Stomach (tissue), 19 donors: ENCODE measurements around the gene ZCCHC7. TPM values are rescaled to one million over a fixed set of nuclear protein-coding genes. Genes with fewer than 3 reads are reported as not detected.
A peak's percentile ranks its signal among the peaks of the same experiment; 100 is the strongest.
"Not testable (repeated sequence)": the region's sequence is repeated elsewhere in the genome, so short reads cannot be mapped to it uniquely, and the experiment has no call there.

Experiments used
- DNase-seq, 2 donors: peaks; one replicate each; pipeline versions ENCODE4 v3.0.0 to v3.0.0-alpha.2; 2013 to 2019
- H3K27ac ChIP-seq, 5 donors: fragments of 200-600 bp in 4 of 5; sonication (generic) in 4 of 5; one replicate each; pipeline ENCODE4 v1.5.1; 2013 to 2019; ENCODE audit warnings: mild to moderate bottlenecking in 1 of 5, moderate library complexity in 1 of 5
- H3K27me3 ChIP-seq, 3 donors: fragments of 200-600 bp; sonication (generic); one replicate each; pipeline ENCODE4 v1.5.1; 2017 to 2019; ENCODE audit warnings: mixed run types in 1 of 3
- H3K36me3 ChIP-seq, 4 donors: fragments of 200-600 bp; sonication (generic); 1 replicate in 3 of 4; 2 replicates in 1 of 4; pipeline ENCODE4 v1.5.1; 2016 to 2019
- H3K4me1 ChIP-seq, 4 donors: fragments of 200-600 bp; sonication (generic); one replicate each; pipeline ENCODE4 v1.5.1; 2016 to 2019
- H3K4me3 ChIP-seq, 4 donors: fragments of 200-600 bp; sonication (generic) in 3 of 4; one replicate each; pipeline ENCODE4 v1.5.1; 2016 to 2019; ENCODE audit warnings: mild to moderate bottlenecking in 1 of 4
- H3K9me3 ChIP-seq, 4 donors: fragments of 200-600 bp; sonication (generic); one replicate each; pipeline ENCODE4 v1.5.1; 2016 to 2019
- EP300 ChIP-seq: sonication (generic); formaldehyde crosslinking; IDR thresholded peaks from one replicate; pipeline ENCODE4 v1.6.1; 2017; ENCODE audit warnings: antibody characterized with exemption
- POLR2A ChIP-seq, 4 donors: fragments of 450-650 bp; IDR thresholded peaks; one replicate each; pipeline ENCODE4 v1.6.1; 2016; ENCODE audit warnings: antibody characterized with exemption in 4 of 4, control low read depth in 2 of 4, mild to moderate bottlenecking in 1 of 4, moderate library complexity in 1 of 4
- POLR2AphosphoS5 ChIP-seq, 3 donors: sonication (generic); formaldehyde crosslinking; IDR thresholded peaks; one replicate each; pipeline ENCODE4 v1.6.1; 2016; ENCODE audit warnings: antibody characterized with exemption in 3 of 3
- WGBS, 5 donors: extraction: QIAGEN DNeasy Blood & Tissue Kit in 3 of 5; methylation state at CpG; one replicate each; pipeline versions ENCODE4 v1.1.5 to v1.1.7; 2013 to 2018; 5-methylcytosine and 5-hydroxymethylcytosine counted together
- intact Hi-C: fragments of 100-400 bp; cut with DNase I; formaldehyde crosslinking; loops from one replicate; pipeline ENCODE4 v1.15.1; 2023; ENCODE audit warnings: low total_unique reads
- long read RNA-seq, 10 donors: transcript quantifications; one replicate each; lab custom pipeline, GENCODE V29; 2026
- polyA plus RNA-seq, 3 donors: library from polyadenylated mRNA; stranded (reverse); fragments of 200-250 nt; gene quantifications; one replicate each; pipeline ENCODE4 v1.2.3, GENCODE V29; 2013
- total RNA-seq, 5 donors: library from RNA; depleted of rRNA; stranded (reverse); fragments of >200 nt; gene quantifications; one replicate each; pipeline versions ENCODE4 v1.1.0 to v1.2.3, GENCODE V29; 2014 to 2016
- TF ChIP-seq, protein P1 (sequence below), 7 experiments: fragments of 450-650 bp in 4 of 7; fragments of 200-600 bp in 3 of 7; sonication (generic) in 3 of 7; IDR thresholded peaks; one replicate each; pipeline ENCODE4 v1.5.1; 2016 to 2019; ENCODE audit warnings: antibody characterized with exemption in 7 of 7, control low read depth in 2 of 7, mild to moderate bottlenecking in 1 of 7
- donor health status: healthy with polysubstance abuse.
- donor health status: Bipolar disorder and iron deficiency.
- donor health status: healthy.

Gene ZCCHC7
- total RNA-seq (10 to 100 TPM; 11.3 to 67.1 (median 18.4) TPM), polyA plus RNA-seq (10 to 100 TPM in 2 of 3 donors, 1 to 10 TPM in 1; 7.9 to 17.7 (median 10.9) TPM)
- long read RNA-seq, donor 1, partial matches to known transcripts: 0 of 1 reads
- long read RNA-seq, donor 1, other reads (novel, unspliced or antisense): 0 of 1 reads
- long read RNA-seq, donor 2, partial matches to known transcripts: 0 of 2 reads
- long read RNA-seq, donor 2, other reads (novel, unspliced or antisense): 0 of 2 reads
- long read RNA-seq, donor 3: 0 reads
- long read RNA-seq, donor 4: 0 reads
- long read RNA-seq, donor 5, partial matches to known transcripts: 0 of 1 reads
- long read RNA-seq, donor 5, other reads (novel, unspliced or antisense): 0 of 1 reads
- long read RNA-seq, donor 6, transcript ZCCHC7-202 (9 exons, 2,619 nt): major isoform, 5 of 5 reads
- long read RNA-seq, donor 6, partial matches to known transcripts: 0 of 5 reads
- long read RNA-seq, donor 6, other reads (novel, unspliced or antisense): 0 of 5 reads
- long read RNA-seq, donor 7, partial matches to known transcripts: 0 of 4 reads
- long read RNA-seq, donor 7, other reads (novel, unspliced or antisense): 0 of 4 reads
- long read RNA-seq, donor 8, partial matches to known transcripts: 14 of 15 reads
- long read RNA-seq, donor 8, other reads (novel, unspliced or antisense): 0 of 15 reads
- long read RNA-seq, donor 9: 0 reads
- long read RNA-seq, donor 10, partial matches to known transcripts: 0 of 1 reads
- long read RNA-seq, donor 10, other reads (novel, unspliced or antisense): 0 of 1 reads

DNA sequence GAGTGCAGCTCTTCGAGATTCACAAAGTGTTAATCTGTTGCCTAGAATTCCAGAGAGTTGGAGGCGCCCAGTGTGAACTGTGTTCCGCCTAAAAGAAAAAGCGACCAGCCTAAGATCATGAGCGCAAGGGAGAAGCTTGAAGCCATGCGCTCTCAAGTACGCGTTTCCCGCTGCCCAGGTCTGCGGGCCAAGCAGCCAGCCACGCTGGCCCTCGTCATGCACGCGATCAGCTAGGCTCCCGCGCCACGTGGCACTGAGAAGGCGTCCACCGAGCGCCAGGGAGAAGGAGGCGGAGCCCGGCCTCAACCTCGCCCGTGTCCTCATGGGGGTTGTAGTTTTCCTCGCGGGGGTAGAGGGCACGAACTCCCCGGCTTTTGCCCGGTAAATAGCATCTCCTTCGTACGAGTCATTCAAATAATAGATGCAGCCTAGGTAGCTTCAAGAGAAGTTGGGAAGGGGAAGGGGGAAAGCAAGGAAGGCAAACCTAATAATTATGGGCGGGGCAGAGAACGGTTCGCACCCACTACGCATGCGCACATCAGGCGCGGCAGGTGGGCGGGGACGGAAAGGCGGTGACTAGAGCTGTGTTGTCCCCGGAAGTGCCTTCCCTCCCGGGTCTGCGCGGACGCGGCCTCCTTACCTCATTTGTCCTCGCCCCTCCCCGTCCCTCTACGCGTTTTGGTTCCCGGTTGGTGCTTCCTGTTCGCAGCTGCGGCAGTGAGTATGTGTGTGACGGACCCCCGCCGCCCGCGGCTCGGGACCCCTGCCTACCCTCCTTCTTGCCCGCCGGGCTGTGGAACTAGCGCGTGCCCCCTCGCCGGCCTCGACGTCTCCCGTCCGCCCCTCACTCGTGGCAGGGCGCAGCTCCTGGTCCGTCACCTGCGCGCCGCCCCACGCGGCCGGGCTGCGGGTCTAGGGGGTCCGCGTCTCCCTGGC, at the start of gene ZCCHC7:
ZCCHC7 (plus strand) TSS at position 668 of the 936 bp plus-strand sequence.
- peak within 1 kb of the TSS; percentile 82 to 88 (median 85) for H3K4me3 ChIP-seq
- no peaks in the 10 kb centered on the region for H3K36me3 ChIP-seq
- H3K9me3 ChIP-seq: peaks cover 0 to 5% (median 0%) of the 10 kb centered on the region in 4 donors
- TF ChIP-seq, protein P1, sequence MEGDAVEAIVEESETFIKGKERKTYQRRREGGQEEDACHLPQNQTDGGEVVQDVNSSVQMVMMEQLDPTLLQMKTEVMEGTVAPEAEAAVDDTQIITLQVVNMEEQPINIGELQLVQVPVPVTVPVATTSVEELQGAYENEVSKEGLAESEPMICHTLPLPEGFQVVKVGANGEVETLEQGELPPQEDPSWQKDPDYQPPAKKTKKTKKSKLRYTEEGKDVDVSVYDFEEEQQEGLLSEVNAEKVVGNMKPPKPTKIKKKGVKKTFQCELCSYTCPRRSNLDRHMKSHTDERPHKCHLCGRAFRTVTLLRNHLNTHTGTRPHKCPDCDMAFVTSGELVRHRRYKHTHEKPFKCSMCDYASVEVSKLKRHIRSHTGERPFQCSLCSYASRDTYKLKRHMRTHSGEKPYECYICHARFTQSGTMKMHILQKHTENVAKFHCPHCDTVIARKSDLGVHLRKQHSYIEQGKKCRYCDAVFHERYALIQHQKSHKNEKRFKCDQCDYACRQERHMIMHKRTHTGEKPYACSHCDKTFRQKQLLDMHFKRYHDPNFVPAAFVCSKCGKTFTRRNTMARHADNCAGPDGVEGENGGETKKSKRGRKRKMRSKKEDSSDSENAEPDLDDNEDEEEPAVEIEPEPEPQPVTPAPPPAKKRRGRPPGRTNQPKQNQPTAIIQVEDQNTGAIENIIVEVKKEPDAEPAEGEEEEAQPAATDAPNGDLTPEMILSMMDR (IDR thresholded peaks at IDR 0.05): no peak
- TF ChIP-seq POLR2AphosphoS5 (IDR thresholded peaks at IDR 0.05) (peak; percentile 74 to 94 (median 93)), EP300 (no peak), POLR2A (IDR thresholded peaks at IDR 0.05) (peak in 2 of 4 donors; percentile 29 to 59)
- no peaks in the 10 kb centered on the region for H3K27me3 ChIP-seq
- peak; percentile 96 to 98 for DNase-seq
- 3 to 6% (median 4%) methylated on average over 60 to 82 of the region's 82 CpGs for WGBS, 5 donors
- peak within 1 kb of the TSS; percentile 93 to 99 (median 96) for H3K27ac ChIP-seq
- H3K4me1 ChIP-seq: peaks cover 7 to 30% (median 21%) of the 10 kb centered on the region in 4 donors
- intact Hi-C loops: no loop called here

DNA sequence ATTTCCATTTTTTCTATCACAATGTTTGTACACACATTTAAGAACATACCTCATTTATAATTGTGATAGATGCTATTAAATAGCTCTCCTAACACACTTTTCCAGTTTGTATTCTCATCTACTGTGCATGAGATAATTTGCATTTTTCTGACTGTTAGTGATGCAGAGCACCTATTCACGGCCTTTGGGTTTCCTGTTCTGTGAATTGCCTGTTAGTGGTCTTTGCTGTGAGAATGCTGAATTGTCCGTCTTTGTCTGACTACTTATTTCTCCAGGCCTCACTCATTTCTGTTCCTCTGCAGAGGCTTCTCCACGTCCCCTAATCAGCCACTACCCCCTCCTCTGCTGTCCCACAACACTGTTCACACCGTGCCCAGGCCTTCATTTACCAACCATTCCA, 45.6 kb upstream of the ZCCHC7 start:
- H3K27me3 ChIP-seq, H3K36me3 ChIP-seq, H3K9me3 ChIP-seq, intact Hi-C loops, H3K4me3 ChIP-seq, H3K27ac ChIP-seq, DNase-seq, H3K4me1 ChIP-seq: not testable (repeated sequence)
- 60 to 78% (median 74%) methylated on average over 4 of the region's 4 CpGs for WGBS, 5 donors

DNA sequence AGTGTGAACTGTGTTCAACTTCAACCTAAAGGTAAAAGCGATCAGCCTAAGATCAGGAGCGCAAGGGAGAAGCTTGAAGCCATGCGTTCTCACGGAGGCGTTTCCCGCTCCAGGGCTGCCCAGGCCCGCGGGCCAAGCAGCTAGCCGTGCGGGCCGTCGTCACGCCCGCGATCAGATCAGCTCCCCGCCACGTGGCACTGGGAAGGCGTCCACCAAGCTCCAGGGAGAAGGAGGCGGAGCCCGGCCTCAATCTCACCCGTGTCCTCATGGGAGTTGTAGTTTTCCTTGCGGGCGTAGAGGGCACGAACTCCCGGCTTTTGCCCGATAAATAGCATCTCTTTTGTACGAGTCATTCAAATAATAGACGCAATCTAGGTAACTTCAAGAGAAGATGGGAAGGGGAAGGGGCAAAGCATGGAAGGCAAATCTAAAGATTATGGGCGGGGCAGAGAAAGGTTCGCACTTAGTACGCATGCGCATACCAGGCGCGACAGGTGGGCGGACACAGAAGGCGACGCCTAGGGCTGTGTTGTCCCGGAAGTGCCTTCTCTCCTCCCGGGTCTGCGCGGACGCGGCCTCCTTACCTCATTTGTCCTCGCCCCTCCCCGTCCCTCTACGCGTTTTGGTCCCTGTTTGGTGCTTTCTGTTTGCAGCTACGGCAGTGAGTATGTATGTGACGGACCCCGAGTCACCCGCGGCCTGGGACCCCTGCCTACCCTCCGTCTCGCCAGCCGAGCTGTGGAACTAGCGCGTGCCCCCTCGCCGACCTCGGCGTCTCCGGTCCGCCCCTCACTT, 40.8 kb upstream of the ZCCHC7 start:
- peak in 1 of 4 donors; percentile 49 for TF ChIP-seq POLR2A (IDR thresholded peaks at IDR 0.05)
- no peak for TF ChIP-seq EP300
- TF ChIP-seq, protein P1 (IDR thresholded peaks at IDR 0.05): no peak
- TF ChIP-seq POLR2AphosphoS5 (IDR thresholded peaks at IDR 0.05): peak; percentile 73 to 92 (median 87)
- H3K4me1 ChIP-seq: peaks cover 13 to 49% (median 33%) of the 10 kb centered on the region in 4 donors
- H3K36me3 ChIP-seq: no peaks in the 10 kb centered on the region
- peak; percentile 94 to 98 for DNase-seq
- H3K9me3 ChIP-seq: no peaks in the 10 kb centered on the region
- H3K27ac ChIP-seq: peak overlapping the region; percentile 87 to 97 (median 92)
- H3K27me3 ChIP-seq: no peaks in the 10 kb centered on the region
- H3K4me3 ChIP-seq: peak overlapping the region; percentile 79 to 94 (median 86)
- WGBS, 5 donors: 1 to 3% (median 2%) methylated on average over 61 to 63 of the region's 63 CpGs
- intact Hi-C loops: no loop called here

DNA sequence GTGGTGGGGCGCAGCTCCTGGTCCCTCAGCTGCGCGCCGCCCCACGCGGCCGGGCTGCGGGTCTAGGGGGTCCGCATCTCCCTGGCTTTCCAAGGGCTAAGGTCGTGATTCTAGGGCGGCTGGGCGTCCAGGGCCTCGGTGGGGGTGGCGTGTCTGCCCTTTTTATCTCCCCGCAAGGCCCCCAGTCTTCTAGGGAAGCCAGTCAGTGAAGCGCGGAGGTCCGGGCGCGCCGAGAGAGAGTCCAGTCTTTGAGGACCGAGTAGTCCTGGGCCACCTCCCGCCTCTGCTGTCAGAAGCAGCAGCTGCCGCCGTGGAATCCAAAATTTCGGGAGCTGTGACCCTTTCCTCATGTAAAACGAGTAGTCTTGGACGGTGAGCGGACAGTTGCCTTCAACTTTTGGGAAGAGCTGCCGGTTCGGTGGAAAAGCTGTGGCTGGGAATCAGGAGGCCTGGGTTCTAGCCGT, 40.2 kb upstream of the ZCCHC7 start:
- intact Hi-C loops, H3K27me3 ChIP-seq, H3K36me3 ChIP-seq, H3K9me3 ChIP-seq: not testable (repeated sequence)
- 0 to 2% (median 1%) methylated on average over 16 to 32 of the region's 32 CpGs for WGBS, 5 donors
- Histone ChIP-seq H3K4me1 (peaks cover 18 to 54% (median 36%) of the 10 kb centered on the region in 4 donors), H3K27ac (peak overlapping the region; percentile 87 to 97 (median 92)), H3K4me3 (peak overlapping the region; percentile 79 to 94 (median 86))
- peak in 1 of 2 donors; percentile 37 for DNase-seq

DNA sequence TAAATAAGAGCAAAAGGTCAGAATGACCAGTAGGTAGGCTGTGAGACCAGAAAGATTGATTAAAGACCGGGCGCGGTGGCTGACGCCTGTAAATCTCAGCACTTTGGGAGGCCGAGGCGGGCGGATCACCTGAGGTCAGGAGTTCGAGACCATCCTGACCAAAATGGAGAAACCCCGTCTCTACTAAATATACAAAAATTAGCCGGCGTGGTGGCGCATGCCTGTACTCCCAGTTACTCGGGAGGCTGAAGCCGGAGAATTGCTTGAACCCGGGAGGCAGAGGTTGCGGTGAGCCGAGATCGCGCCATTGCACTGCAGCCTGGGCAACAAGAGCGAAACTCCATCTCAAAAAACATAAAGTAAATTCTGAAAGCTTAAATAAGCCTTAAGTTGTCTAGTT, 38.9 kb upstream of the ZCCHC7 start:
- H3K36me3 ChIP-seq, intact Hi-C loops, DNase-seq, H3K27me3 ChIP-seq, H3K4me3 ChIP-seq, H3K27ac ChIP-seq, H3K9me3 ChIP-seq: not testable (repeated sequence)
- 96 to 98% (median 98%) methylated on average over 20 of the region's 20 CpGs for WGBS, 5 donors
- H3K4me1 ChIP-seq: peaks cover 18 to 60% (median 39%) of the 10 kb centered on the region in 4 donors
